H1 (cell line): ENCODE results near the gene PER2. TPM values are rescaled to one million over a fixed set of nuclear protein-coding genes. Genes with fewer than 3 reads are reported as not detected.

Source experiments
- CTCF ChIA-PET: fragments of 300-600 bp; sonication (Branson Sonifier 250); formaldehyde crosslinking; loops from one replicate; lab custom pipeline; 2021; ENCODE audit not compliant: partially characterized antibody; lab: Charles Lee
- POLR2A ChIA-PET: fragments of 300-600 bp; sonication (Branson Sonifier 250); formaldehyde crosslinking; loops from one replicate; lab custom pipeline; 2021; ENCODE audit warnings: inconsistent platforms; ENCODE audit not compliant: partially characterized antibody; lab: Charles Lee
- DNase-seq, 2 experiments: peaks; one replicate each; pipeline versions ENCODE4 v3.0.0 to v3.0.0-alpha.2; 2010 to 2022; ENCODE audit warnings: low spot score in 2 of 2, low read depth in 1 of 2, mixed read lengths in 1 of 2
- FAIRE-seq: peaks from 2 replicates; lab custom pipeline; 2011; peaks lifted over from hg19 to GRCh38; lab: Jason Lieb, UNC
- H2AFZ ChIP-seq: 2 replicates; pipeline ENCODE4 v1.8.1; 2012; ENCODE audit warnings: low read length, inconsistent platforms
- H2AK5ac ChIP-seq: 2 replicates; pipeline ENCODE4 v1.6.1; 2013; ENCODE audit warnings: low read depth, low read length
- H2BK120ac ChIP-seq: replicated peaks from 2 replicates; pipeline ENCODE3; 2013; ENCODE audit warnings: low read depth, low read length, inconsistent platforms
- H2BK12ac ChIP-seq: 2 replicates; pipeline ENCODE4 v1.6.1; 2013; ENCODE audit warnings: low read depth, low read length
- H2BK15ac ChIP-seq: 2 replicates; pipeline ENCODE4 v1.6.1; 2013; ENCODE audit warnings: low read length
- H2BK20ac ChIP-seq: 2 replicates; pipeline ENCODE4 v1.6.1; 2013; ENCODE audit warnings: low read length
- H2BK5ac ChIP-seq: 2 replicates; pipeline ENCODE4 v1.6.1; 2013; ENCODE audit warnings: low read depth, low read length
- H3K14ac ChIP-seq: 2 replicates; pipeline ENCODE4 v1.6.1; 2013; ENCODE audit warnings: inconsistent platforms; ENCODE audit not compliant: insufficient read length
- H3K18ac ChIP-seq: 2 replicates; pipeline ENCODE4 v1.6.1; 2013; ENCODE audit warnings: low read length; ENCODE audit errors: extremely low read depth
- H3K23ac ChIP-seq: 2 replicates; pipeline ENCODE4 v1.6.1; 2013; ENCODE audit warnings: inconsistent platforms; ENCODE audit not compliant: insufficient read length
- H3K23me2 ChIP-seq: 2 replicates; pipeline ENCODE4 v1.6.1; 2013; ENCODE audit warnings: low read depth, low read length
- H3K27ac ChIP-seq: 2 replicates; pipeline ENCODE4 v1.6.1; 2011; ENCODE audit warnings: low read depth, low read length, inconsistent platforms
- H3K27me3 ChIP-seq, 4 experiments: replicated peaks in 1 of 4; 1 replicate in 1 of 4; 2 replicates in 3 of 4; pipeline versions ENCODE4 v1.6.1 to v1.8.1; 2011 to 2013; ENCODE audit warnings: low read length in 3 of 4, mild to moderate bottlenecking in 3 of 4, inconsistent platforms in 2 of 4, mixed read lengths in 2 of 4, moderate library complexity in 1 of 4; ENCODE audit not compliant: control insufficient read depth in 3 of 4, insufficient read depth in 3 of 4; ENCODE audit errors: extremely low read depth in 1 of 4
- H3K36me3 ChIP-seq, 4 experiments: 2 replicates each; pipeline versions ENCODE4 v1.6.1 to v1.8.1; 2011 to 2013; ENCODE audit warnings: mild to moderate bottlenecking in 4 of 4, low read length in 3 of 4, moderate library complexity in 2 of 4, control low read depth in 1 of 4, inconsistent platforms in 1 of 4; ENCODE audit not compliant: insufficient read depth in 4 of 4, control insufficient read depth in 2 of 4
- H3K4ac ChIP-seq: replicated peaks from 2 replicates; pipeline ENCODE3; 2013; ENCODE audit warnings: low read length, low read depth, mixed read lengths, inconsistent platforms; ENCODE audit not compliant: insufficient read length
- H3K4me1 ChIP-seq, 4 experiments: replicated peaks in 1 of 4; 1 replicate in 1 of 4; 2 replicates in 3 of 4; pipeline versions ENCODE4 v1.6.1 to v1.8.1; 2011 to 2013; ENCODE audit warnings: low read length in 3 of 4, inconsistent platforms in 2 of 4, mixed read lengths in 1 of 4; ENCODE audit not compliant: insufficient read depth in 4 of 4, control insufficient read depth in 3 of 4
- H3K4me2 ChIP-seq, 2 experiments: 2 replicates each; pipeline versions ENCODE4 v1.6.1 to v1.8.1; 2011 to 2013; ENCODE audit warnings: low read depth in 2 of 2, low read length in 2 of 2, control low read depth in 1 of 2, inconsistent platforms in 1 of 2, mild to moderate bottlenecking in 1 of 2; ENCODE audit not compliant: insufficient read depth in 1 of 2
- H3K4me3 ChIP-seq, 4 experiments: fragments of 200-600, 300-600 bp in 1 of 4; sonication (generic), shearing (Covaris generic), sonication (Bioruptor Twin) in 1 of 4; 2 replicates each; pipeline versions ENCODE4 v1.5.1 to v1.8.1; 2011 to 2016; ENCODE audit warnings: low read length in 4 of 4, low read depth in 3 of 4, control low read depth in 2 of 4, inconsistent platforms in 2 of 4, mild to moderate bottlenecking in 2 of 4, mixed read lengths in 1 of 4, moderate library complexity in 1 of 4; ENCODE audit not compliant: insufficient read depth in 2 of 4; ENCODE audit errors: extremely low read depth in 1 of 4
- H3K56ac ChIP-seq: replicated peaks from 2 replicates; pipeline ENCODE3; 2013; ENCODE audit warnings: low read depth, mild to moderate bottlenecking, mixed read lengths, low read length, inconsistent platforms; ENCODE audit not compliant: insufficient read length
- H3K79me1 ChIP-seq: 2 replicates; pipeline ENCODE4 v1.6.1; 2013; ENCODE audit warnings: low read depth, low read length, control low read depth
- H3K79me2 ChIP-seq, 2 experiments: 2 replicates each; pipeline versions ENCODE4 v1.6.1 to v1.8.1; 2012 to 2013; ENCODE audit warnings: low read length in 2 of 2, mild to moderate bottlenecking in 2 of 2, inconsistent platforms in 1 of 2; ENCODE audit not compliant: insufficient read depth in 2 of 2, control insufficient read depth in 1 of 2
- H3K9ac ChIP-seq, 4 experiments: replicated peaks in 1 of 4; 1 replicate in 1 of 4; 2 replicates in 3 of 4; pipeline versions ENCODE4 v1.6.1 to v1.8.1; 2011 to 2013; ENCODE audit warnings: low read depth in 3 of 4, low read length in 3 of 4, control low read depth in 2 of 4, mild to moderate bottlenecking in 2 of 4, moderate library complexity in 2 of 4, inconsistent platforms in 1 of 4; ENCODE audit errors: extremely low read depth in 1 of 4
- H3K9me3 ChIP-seq, 2 experiments: 2 replicates each; pipeline versions ENCODE4 v1.6.1 to v1.8.1; 2012 to 2013; ENCODE audit warnings: mild to moderate bottlenecking in 2 of 2, moderate library complexity in 2 of 2, control low read depth in 1 of 2, inconsistent platforms in 1 of 2, low read depth in 1 of 2, low read length in 1 of 2, mixed read lengths in 1 of 2; ENCODE audit not compliant: insufficient read depth in 2 of 2
- H4K20me1 ChIP-seq, 2 experiments: replicated peaks in 1 of 2; 2 replicates each; pipeline versions ENCODE3 to v1.8.1; 2011 to 2013; ENCODE audit warnings: inconsistent platforms in 2 of 2, low read length in 2 of 2, mild to moderate bottlenecking in 1 of 2; ENCODE audit not compliant: insufficient read depth in 2 of 2, control insufficient read depth in 1 of 2
- H4K5ac ChIP-seq: 2 replicates; pipeline ENCODE4 v1.6.1; 2013; ENCODE audit warnings: low read length, low read depth, mixed read lengths, inconsistent platforms; ENCODE audit not compliant: insufficient read length
- H4K8ac ChIP-seq: 2 replicates; pipeline ENCODE4 v1.8.0; 2013; ENCODE audit warnings: mild to moderate bottlenecking, moderate library complexity, low read length, inconsistent platforms; ENCODE audit not compliant: insufficient read depth; ENCODE audit errors: extremely low read depth
- H4K91ac ChIP-seq: replicated peaks from 2 replicates; pipeline ENCODE3; 2013; ENCODE audit warnings: low read length, mixed read lengths, inconsistent platforms; ENCODE audit not compliant: insufficient read length
- ATF3 ChIP-seq: IDR thresholded peaks from 2 replicates; pipeline ENCODE4 v1.6.1; 2011; ENCODE audit warnings: low read depth, mild to moderate bottlenecking, low read length; ENCODE audit not compliant: insufficient read depth
- BRCA1 ChIP-seq: IDR thresholded peaks from 2 replicates; pipeline ENCODE4 v1.6.1; 2012; ENCODE audit warnings: low read depth, low read length, improper control_type of control experiment
- CBX8 ChIP-seq: fragments of 300-800, 300-1000 bp; sonication (generic); IDR thresholded peaks from 2 replicates; pipeline ENCODE4 v1.7.1; 2016; ENCODE audit warnings: low read depth, low read length, borderline replicate concordance
- E2F6 ChIP-seq: IDR thresholded peaks from 2 replicates; pipeline ENCODE4 v1.6.1; 2012; ENCODE audit warnings: inconsistent platforms
- JUND ChIP-seq: IDR thresholded peaks from 2 replicates; pipeline ENCODE4 v1.6.1; 2011; ENCODE audit warnings: mild to moderate bottlenecking, improper control_type of control experiment, low read length
- RNF2 ChIP-seq: fragments of 200-900, 300-1000 bp; sonication (generic); IDR thresholded peaks from 2 replicates; pipeline ENCODE4 v1.7.1; 2016; ENCODE audit warnings: borderline replicate concordance, low read depth, mild to moderate bottlenecking, antibody characterized with exemption, low read length; ENCODE audit not compliant: poor library complexity, severe bottlenecking; ENCODE audit errors: missing control alignments
- SIRT6 ChIP-seq: IDR thresholded peaks from one replicate; pipeline ENCODE4 v1.7.1; 2012; ENCODE audit warnings: low read length, inconsistent platforms
- WGBS, 2 experiments: shearing (Covaris generic) in 1 of 2; methylation state at CpG; one replicate each; pipeline versions ENCODE4 v1.1.6 to v1.1.7; 2013 to 2015; ENCODE audit warnings: low lambda C conversion rate in 2 of 2, mixed read lengths in 2 of 2, inconsistent platforms in 1 of 2, low coverage in 1 of 2, missing lambda C conversion rate in 1 of 2; ENCODE audit not compliant: insufficient replicate concordance in 2 of 2, insufficient coverage in 1 of 2, insufficient read length in 1 of 2; ENCODE audit errors: extremely low coverage in 1 of 2, missing lambda C conversion rate in 1 of 2; 5-methylcytosine and 5-hydroxymethylcytosine counted together
- polyA plus RNA-seq, 7 experiments: library from polyadenylated mRNA; depleted of rRNA in 3 of 7; stranded (reverse) in 5 of 7; unstranded in 2 of 7; fragments of >200 nt in 5 of 7; fragments of 200-250 nt in 2 of 7; gene quantifications; 1 replicate in 5 of 7; 2 replicates in 1 of 7; 4 replicates in 1 of 7; pipeline versions ENCODE4 v1.2.1 to v1.2.3, GENCODE V29; 2011 to 2013; ENCODE audit warnings: missing spikeins in 2 of 7, mixed read lengths in 2 of 7
- total RNA-seq: library from RNA; stranded (reverse); fragmentation: NEBNext Ultra II Directional; extraction: Animal tissue kit (Norgen Biotek cat#: 25700); gene quantifications from 2 replicates; pipeline ENCODE4 v1.2.1, GENCODE V29; 2021

PER2 gene
- total and polyA plus RNA-seq, 2 of the 8 experiments (the other 6 are each of a cell fraction or from before 2014, with no cell fraction given): 0.91 to 5.5 TPM

- no peak overlapping the region for H2BK120ac ChIP-seq
- POLR2A ChIA-PET: no interaction called here
Observed at GRCh38 chr2:238224356-238225035, 63.9 kb downstream of the PER2 start.

More at GRCh38 chr2:238224356-238225035, 63.9 kb downstream of the PER2 start:
- H3K9ac ChIP-seq: no peak overlapping the region
- no peak overlapping the region for H4K8ac ChIP-seq
- H2BK12ac ChIP-seq: no peak overlapping the region
- no peak overlapping the region for H3K14ac ChIP-seq
- no peak overlapping the region for H3K56ac ChIP-seq
- H2BK15ac ChIP-seq: no peak overlapping the region
- DNase-seq (no peak), FAIRE-seq (no peak)
- no peak overlapping the region for H3K18ac ChIP-seq
- peaks cover 0 to 5% (median under 1%) of the 10 kb centered on the region in 4 experiments; a peak in 3 of 7 replicates for H3K27me3 ChIP-seq
- no peak for TF ChIP-seq SIRT6
- TF ChIP-seq JUND: no peak
- no peak for TF ChIP-seq ATF3
- no peak for TF ChIP-seq RNF2
- no peak for TF ChIP-seq E2F6
- no peak for TF ChIP-seq BRCA1
- no peak for TF ChIP-seq CBX8
- H3K4ac ChIP-seq: no peak overlapping the region
- no peaks in the 10 kb centered on the region for H3K23me2 ChIP-seq
- WGBS, 2 experiments: 93% methylated on average over 27 of the region's 29 CpGs; no CpG with 5 or more reads in 1 of the 2 experiments
- no peak overlapping the region for H3K27ac ChIP-seq
- no peak overlapping the region for H2AK5ac ChIP-seq
- no peaks in the 10 kb centered on the region; a peak in 1 of 4 replicates for H3K9me3 ChIP-seq
- H3K4me1 ChIP-seq: peaks cover 0 to 4% (median 2%) of the 10 kb centered on the region in 4 experiments; a peak in 2 of 7 replicates
- no peaks in the 10 kb centered on the region for H3K79me2 ChIP-seq
- H4K20me1 ChIP-seq: no peaks in the 10 kb centered on the region
- no peak overlapping the region for H4K91ac ChIP-seq
- H3K36me3 ChIP-seq: no peaks in the 10 kb centered on the region
- no peak overlapping the region for H3K23ac ChIP-seq
- no peak overlapping the region for H2BK20ac ChIP-seq
- CTCF ChIA-PET: interaction anchor here (0.8 to 2.5 kb wide), 2 partner anchors 9 to 86 kb away, joined by 3 to 7 read pairs; partner anchors contain the start of gene KLHL30
- H4K5ac ChIP-seq: no peak overlapping the region
- no peak overlapping the region for H2BK5ac ChIP-seq
- no peak overlapping the region for H2AFZ ChIP-seq
- no peaks in the 10 kb centered on the region for H3K79me1 ChIP-seq
- no peak overlapping the region for H3K4me2 ChIP-seq
- H3K4me3 ChIP-seq: no peak overlapping the region
